Skeletal muscle cell (primary cell): ENCODE measurements around the gene KIFC3.

ENCODE experiments used
- DNase-seq: peaks from one replicate; pipeline ENCODE4 v3.0.0-alpha.2; 2010; ENCODE audit warnings: low read depth
- H3K4me3 ChIP-seq: 2 replicates; pipeline ENCODE4 v1.5.1; 2011; ENCODE audit warnings: low read depth, mild to moderate bottlenecking, control low read depth, low read length, moderate library complexity

Gene KIFC3

GRCh38 chr16:57774705-57775285 lies 27.5 kb downstream of the KIFC3 start:
- H3K4me3 ChIP-seq: no peak overlapping the region
- no peak for DNase-seq

GRCh38 chr16:57773655-57774295 lies 28.5 kb downstream of the KIFC3 start:
- H3K4me3 ChIP-seq: no peak overlapping the region
- no peak for DNase-seq

GRCh38 chr16:57773019-57773418 lies 29.3 kb downstream of the KIFC3 start:
- no peak overlapping the region for H3K4me3 ChIP-seq
- DNase-seq: no peak

- DNase-seq: no peak
- H3K4me3 ChIP-seq: no peak overlapping the region
Measured at GRCh38 chr16:57771141-57771785, 31.0 kb downstream of the KIFC3 start.

GRCh38 chr16:57770361-57770760 lies 31.9 kb downstream of the KIFC3 start:
- no peak overlapping the region for H3K4me3 ChIP-seq
- DNase-seq: no peak

- no peak for DNase-seq
- no peak overlapping the region for H3K4me3 ChIP-seq
Measured at GRCh38 chr16:57769541-57770145, 32.6 kb downstream of the KIFC3 start.

- no peak for DNase-seq
- no peak overlapping the region for H3K4me3 ChIP-seq
Measured at GRCh38 chr16:57766714-57767348, 35.5 kb downstream of the KIFC3 start.

- H3K4me3 ChIP-seq: no peak overlapping the region
- no peak for DNase-seq
Measured at GRCh38 chr16:57765160-57765728, 37.0 kb downstream of the KIFC3 start.

- DNase-seq: peak; percentile 55
- H3K4me3 ChIP-seq: no peak overlapping the region
Measured at GRCh38 chr16:57764341-57765159, 37.7 kb downstream of the KIFC3 start.

- no peak for DNase-seq
- no peak overlapping the region for H3K4me3 ChIP-seq
Measured at GRCh38 chr16:57764006-57764340, 38.3 kb downstream of the KIFC3 start.

GRCh38 chr16:57763285-57764005 lies 38.8 kb downstream of the KIFC3 start:
- H3K4me3 ChIP-seq: no peak overlapping the region
- DNase-seq: no peak

GRCh38 chr16:57762365-57763040 lies 39.8 kb downstream of the KIFC3 start:
- DNase-seq: no peak
- H3K4me3 ChIP-seq: no peak overlapping the region

- no peak for DNase-seq
Measured at GRCh38 chr16:57761957-57762356, 40.3 kb downstream of the KIFC3 start.

GRCh38 chr16:57761301-57761700 lies 41.0 kb downstream of the KIFC3 start:
- H3K4me3 ChIP-seq: no peak overlapping the region
- DNase-seq: no peak

More at GRCh38 chr16:57761957-57762356, 40.3 kb downstream of the KIFC3 start:
- no peak overlapping the region for H3K4me3 ChIP-seq

GRCh38 chr16:57760357-57761160 lies 41.7 kb downstream of the KIFC3 start:
- no peak overlapping the region for H3K4me3 ChIP-seq
- no peak for DNase-seq

GRCh38 chr16:57759541-57760356 lies 42.5 kb downstream of the KIFC3 start:
- no peak for DNase-seq
- no peak overlapping the region for H3K4me3 ChIP-seq
